T1000 (cell line): Measurements from ENCODE around the gene SUPT20H.

ENCODE experiments used
- DNase-seq: peaks from one replicate; lab custom pipeline; 2025; ENCODE audit warnings: mixed read lengths; lab: John Stamatoyannopoulos, UW

SUPT20H gene

DNA sequence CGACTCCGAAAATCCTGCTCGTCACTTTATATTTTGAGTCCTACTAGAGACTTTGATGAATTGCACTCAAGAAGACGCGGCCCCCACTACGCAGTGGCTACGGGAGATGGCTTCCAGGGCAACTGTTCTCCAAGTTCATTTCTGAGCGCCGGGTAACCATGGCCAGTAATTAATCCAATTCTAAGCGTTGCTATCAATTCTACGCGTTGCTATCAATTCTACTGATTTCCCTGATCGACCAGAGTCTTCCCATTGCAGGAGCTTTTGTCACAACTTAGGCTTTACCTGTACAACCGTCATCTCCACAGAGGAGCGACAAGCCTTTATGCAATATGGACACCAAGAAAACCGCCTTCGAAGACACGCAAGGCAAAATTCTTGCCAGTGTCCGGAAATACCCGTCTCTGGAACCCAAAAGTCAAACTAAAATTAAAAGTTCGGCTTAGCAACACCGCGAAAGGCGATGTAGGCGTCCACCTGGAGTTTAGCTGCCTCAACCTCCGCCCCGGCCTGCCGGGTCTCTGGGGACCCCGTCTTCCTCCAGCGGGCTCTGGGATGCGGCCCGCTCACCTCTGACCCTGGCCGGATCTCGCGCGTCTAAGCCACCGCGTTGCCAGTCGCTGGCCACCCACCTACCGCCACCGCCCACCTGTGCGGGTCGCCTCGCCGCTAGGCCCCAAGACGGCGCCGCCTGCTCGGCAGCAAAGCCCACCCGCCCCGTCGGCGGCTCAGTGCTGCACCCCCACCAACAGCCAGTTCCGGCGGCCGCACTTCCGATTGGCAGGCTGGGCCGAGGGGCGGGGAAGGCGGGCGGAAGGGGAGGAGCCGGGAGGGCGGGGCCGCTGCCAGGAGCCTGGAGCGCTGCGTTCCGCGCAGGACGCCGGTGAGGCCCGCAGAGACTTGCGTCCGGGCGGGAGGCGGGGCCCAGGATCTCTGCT lies at the start of gene SUPT20H:
SUPT20H (minus strand) TSS at position 779 of the 938 bp plus-strand sequence. CDS start 8,198 bp downstream, outside the sequence.
- peak; percentile 79 for DNase-seq

DNA sequence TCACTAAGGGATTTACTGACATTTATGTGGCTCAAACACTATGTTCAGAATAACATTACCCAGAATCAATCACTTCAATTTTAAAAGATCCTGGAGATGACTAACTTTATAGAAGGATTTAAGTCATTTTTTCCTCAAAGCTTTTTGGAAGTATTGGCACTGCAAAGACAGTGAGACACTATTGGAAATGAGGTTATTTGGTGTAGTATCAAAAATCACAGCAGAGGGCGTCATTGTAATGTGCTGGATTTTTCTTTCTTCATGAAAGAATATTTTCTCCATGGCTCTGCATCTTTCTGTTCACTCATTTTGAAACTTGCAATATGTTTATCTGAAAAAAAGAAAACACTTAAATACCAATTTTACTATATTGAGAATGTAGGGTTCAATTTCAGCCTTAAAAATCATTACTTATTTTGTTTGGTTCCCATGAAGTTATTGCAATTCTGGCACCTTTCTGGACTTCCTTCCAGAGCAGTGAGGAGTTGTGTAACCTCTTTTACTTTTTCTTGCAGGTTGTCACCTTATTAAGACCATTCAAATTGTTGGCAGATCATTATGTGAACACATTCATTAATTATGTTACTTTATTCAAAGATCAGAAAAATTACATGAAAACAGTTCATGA lies 49.7 kb upstream of the SUPT20H start:
- no peak for DNase-seq

DNA sequence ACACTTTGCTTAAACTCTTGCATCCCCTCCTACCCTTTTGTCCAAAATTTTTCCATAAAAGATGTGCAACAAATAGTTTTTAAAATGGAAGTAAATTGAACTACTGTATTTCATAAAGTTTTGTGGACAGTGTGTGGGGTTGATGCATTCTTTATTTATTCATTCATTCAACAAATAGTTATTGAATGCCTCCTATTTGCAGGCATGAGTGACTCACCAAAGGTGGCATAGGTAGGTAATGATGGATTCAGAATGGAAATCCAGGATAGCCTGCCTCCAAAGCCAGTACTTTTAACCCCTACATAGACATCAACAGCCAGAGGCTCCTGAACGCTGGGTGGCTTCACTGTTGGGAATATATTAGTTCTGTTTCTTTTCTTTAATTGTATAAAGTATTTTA lies 48.4 kb upstream of the SUPT20H start:
- DNase-seq = no peak

DNA sequence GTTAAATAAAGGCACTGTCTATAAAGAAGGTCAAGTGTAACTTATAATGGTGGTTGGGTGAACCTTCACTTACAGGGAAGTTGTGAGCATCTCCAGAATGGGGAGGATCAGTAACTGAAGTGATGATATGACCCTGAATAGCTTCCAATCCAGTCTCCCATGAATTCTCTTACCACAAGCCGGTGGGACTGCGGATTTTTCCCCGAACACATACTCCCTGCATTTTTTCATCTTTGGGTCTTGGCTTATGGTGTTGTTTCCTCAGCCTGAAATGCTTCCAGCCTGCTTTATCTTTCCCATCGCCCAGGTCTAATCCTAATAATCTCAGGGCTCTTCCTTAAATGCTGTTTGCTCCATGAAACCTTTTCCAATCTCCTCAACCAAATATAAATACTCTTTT lies 48.0 kb upstream of the SUPT20H start:
- DNase-seq = no peak

DNA sequence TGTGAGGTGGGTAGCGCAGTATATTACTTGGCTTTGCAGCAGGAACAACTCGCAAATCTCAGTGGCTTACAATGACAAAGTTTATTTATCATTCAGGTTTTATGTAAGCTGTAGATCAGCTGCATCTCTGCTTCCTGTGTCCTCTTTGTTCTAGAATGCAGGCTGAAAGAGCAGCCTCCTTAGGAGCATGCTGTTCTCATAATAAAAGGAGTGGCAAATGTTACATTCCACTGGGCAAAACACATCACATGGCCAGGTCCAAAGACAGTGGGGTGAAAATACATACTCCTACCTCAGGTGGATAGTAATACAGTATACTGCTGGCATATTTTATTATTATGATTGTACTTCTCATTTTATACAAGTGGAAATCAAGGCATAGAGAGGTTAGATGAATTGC lies 47.2 kb upstream of the SUPT20H start:
- no peak for DNase-seq

- DNase-seq = no peak
These were observed 45.8 kb upstream of the SUPT20H start, which contains the start of gene CSNK1A1L for GRCh38 chr13:37105251-37105714. TSS of gene CSNK1A1L (minus strand) at chr13:37105664. CDS start at chr13:37105256, 408 bp downstream.

- no peak for DNase-seq
These were observed 43.4 kb upstream of the SUPT20H start for GRCh38 chr13:37102896-37103295.

DNA sequence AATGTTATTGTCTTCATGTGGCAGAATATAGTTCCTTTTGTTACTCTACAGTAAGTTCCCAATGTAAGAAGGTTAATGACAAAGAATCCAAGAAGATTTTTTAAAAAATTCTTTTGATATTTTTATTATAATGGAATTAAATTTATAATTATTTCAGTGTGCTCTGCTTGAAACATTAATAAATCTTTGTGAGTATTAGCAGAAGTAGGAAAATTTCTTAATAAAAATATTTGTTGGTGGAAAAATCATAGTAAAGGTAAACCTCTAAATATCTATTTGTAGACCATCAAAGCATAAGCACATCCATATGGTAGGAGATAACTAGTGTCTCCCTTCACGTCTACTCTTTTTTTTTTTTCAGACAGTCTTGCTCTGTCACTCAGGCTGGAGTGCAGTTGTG lies 41.7 kb upstream of the SUPT20H start:
- no peak for DNase-seq

DNA sequence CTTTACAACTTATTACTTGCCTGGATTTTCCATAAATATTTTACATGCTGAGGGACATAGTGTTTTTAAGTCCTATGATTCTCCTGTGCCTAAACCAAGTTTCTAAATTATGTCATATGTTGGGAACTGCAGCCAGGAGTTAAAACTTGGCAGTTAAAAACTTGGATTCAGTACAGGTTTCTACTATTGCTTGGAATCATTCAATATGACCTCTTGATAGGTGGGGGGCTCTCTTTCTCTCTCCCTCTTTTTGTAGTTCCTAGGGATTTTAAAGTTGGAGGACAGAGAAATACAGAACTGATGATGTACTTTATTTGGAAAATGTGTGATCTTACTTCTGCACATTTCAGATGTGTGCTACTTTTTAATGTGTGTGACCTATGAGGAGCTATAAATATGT lies 41.2 kb upstream of the SUPT20H start:
- DNase-seq = no peak

DNA sequence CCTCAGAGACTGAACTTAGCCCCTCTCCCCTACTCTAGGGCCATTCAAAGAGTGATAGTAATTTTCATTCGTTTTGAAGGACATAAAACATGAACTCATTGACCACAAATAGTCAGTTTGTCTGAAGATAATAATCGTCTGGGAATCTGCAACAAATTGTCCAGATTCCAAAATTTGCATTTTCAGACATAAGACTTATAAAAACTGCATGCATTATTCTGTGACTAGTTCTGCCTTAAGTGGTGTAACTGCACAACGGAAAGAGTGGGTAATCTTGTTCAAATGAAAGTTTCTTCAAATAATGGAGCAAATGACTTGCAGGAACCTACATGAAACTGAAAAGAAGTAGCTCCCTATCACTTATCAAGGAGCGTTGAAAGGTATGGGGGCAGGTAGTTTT lies 37.6 kb upstream of the SUPT20H start:
- DNase-seq = no peak

- DNase-seq = no peak
These were observed 35.4 kb upstream of the SUPT20H start for GRCh38 chr13:37094840-37095239.

DNA sequence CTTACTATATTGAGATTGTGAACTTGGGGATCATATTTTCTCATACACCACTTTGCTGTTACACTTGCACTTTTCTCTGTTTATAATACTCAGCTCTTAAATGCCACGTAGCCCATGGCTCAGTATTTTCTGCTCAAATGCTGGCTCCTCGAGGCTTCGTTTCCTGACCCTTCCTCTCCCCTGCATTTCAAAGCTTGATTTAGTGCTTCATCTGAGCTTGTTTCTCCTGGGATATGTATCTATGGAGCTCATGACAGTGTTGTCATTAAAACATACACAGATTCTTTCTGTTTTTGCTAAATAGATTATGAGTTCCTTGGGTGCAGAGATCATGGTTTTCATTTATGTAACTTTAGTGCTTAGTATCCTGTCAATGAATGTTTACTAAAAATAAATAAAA lies 34.6 kb upstream of the SUPT20H start:
- no peak for DNase-seq

GRCh38 chr13:37091835-37092234 lies 32.3 kb upstream of the SUPT20H start:
- no peak for DNase-seq

DNA sequence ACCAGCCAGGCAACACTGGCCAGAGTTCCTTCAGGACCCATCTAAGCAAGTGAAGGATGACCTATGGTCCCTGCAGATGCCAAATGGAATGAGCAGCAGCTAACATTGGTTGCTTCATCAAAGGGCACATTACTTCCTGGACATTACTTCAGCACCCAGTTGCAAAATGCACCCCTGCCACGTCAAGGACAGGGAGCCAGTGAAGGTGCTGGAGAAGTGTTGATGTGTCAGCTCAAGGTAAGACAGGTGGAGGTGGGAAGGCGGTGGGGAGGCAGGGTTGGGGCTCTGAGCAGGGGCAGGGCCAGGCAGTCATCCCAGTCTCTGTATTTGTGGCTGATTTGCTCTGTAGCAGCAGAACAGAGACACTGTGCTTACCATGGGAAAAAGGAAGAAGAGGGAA lies 31.4 kb upstream of the SUPT20H start:
- no peak for DNase-seq

DNA sequence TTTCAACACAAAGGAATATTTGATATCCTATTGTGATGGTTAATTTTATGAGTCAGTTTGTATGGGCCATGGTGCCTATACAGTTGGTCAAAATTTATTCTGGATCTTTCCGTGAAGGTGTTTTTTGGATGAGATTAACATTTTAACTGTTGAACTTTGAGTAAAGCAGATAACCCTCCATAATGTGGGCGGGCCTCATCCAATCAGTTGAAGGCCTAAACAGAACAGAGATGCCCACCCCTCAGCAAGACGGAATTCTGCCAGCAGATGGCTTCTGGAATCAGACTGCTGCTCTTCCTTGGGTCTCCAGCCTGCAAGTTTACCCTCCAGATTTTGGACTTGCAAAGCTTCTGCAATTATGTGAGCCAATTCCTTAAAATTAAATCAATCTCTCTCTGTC lies 30.0 kb upstream of the SUPT20H start:
- no peak for DNase-seq

DNA sequence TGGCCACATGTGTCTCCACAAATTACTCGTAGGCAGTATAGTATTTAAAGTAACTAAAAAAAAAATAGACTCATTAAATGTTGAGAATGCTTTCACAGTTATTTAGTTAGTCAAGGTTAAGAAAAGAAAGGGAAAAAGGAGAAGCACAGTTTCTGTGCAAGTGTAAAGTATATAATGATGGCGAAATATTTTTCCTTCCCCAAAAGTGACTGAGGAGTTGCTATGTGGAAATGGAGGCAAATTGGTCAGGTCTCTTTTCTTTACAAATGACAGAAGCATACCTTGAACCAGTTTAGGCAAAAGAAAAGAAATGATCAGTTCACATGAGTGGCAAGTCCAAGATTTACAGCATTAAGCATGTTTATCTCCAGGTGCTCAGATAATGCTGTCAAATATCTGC lies 28.0 kb upstream of the SUPT20H start:
- DNase-seq = no peak

- DNase-seq = no peak
These were observed 26.1 kb upstream of the SUPT20H start for GRCh38 chr13:37085606-37086005.

DNA sequence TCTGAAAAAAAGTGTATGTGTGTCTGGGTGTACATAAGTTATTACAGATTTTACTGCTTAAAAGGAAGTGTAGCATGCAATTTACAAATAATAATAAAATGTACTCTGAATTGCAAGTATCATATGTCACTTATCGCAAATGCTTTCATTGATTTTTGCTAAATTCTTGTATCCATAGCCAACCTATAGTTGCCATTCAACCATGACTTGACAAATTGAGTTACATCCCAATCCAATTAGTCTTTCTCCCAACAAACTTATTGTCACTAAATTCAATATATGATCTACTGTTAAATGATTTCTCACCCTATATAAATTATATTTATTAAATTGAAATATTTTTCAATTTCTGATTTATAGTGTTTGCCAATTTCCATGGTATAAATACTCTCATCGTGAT lies 17.3 kb upstream of the SUPT20H start:
- DNase-seq = no peak

- no peak for DNase-seq
These were observed 15.7 kb upstream of the SUPT20H start for GRCh38 chr13:37075164-37075563.

- no peak for DNase-seq
These were observed 15.2 kb upstream of the SUPT20H start for GRCh38 chr13:37074703-37075102.

DNA sequence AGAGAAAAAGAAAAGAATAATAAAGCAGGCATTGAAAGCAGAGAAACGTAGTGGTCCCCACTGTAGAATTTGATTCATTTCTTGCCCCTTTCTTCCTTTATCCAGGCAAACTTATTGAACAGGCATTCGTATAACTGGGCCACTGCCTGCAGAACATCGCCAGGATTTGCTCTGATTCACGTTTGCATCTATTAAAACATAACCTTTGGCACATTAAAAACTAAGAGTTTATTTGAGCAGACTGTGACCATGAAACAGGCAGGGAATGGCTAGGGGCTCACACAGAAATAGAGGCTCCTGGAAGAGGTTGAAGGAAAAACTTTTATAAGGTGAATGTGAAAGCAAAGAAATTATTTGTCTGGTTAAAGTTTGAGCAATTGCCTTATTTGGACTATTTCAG lies 12.5 kb upstream of the SUPT20H start:
- no peak for DNase-seq

- DNase-seq = no peak
These were observed 11.5 kb upstream of the SUPT20H start for GRCh38 chr13:37070956-37071355.

GRCh38 chr13:37070145-37070695 lies 10.7 kb upstream of the SUPT20H start:
- DNase-seq = no peak
